Activated CD4-positive, alpha-beta T cell treated with anti-CD3 and anti-CD28 coated beads for 24 hours (primary cell): ENCODE data around the gene KCTD16.

Experiments used
- DNase-seq, 2 donors: peaks; one replicate each; pipeline ENCODE4 v3.0.0-alpha.2; 2020; ENCODE audit warnings: low read depth in 2 of 2

Gene KCTD16

GRCh38 chr5:144525000-144525399 lies 354.3 kb downstream of the KCTD16 start:
- no peak for DNase-seq

DNA sequence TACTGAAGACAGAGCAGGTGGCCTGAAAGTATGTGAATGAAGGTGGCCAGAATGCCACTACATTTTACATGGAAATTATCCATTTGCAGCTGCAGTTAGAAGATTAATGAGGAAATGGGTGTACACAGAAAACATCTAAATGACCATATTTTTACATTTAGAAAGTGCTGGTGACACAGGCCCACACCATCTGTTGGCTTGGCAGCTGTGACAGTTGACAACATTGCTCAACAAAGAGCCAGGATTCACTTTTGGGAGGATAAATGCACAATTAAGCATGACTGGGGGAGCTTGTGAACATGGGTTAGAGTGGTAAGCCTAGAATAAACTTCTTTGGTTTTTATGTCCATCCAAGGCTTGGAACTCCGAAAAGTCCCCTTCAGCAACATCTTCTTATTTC lies 360.5 kb downstream of the KCTD16 start:
- no peak for DNase-seq
